Measurements from ENCODE around the gene NR1D1. TPM values are rescaled to one million over a fixed set of nuclear protein-coding genes. Genes with fewer than 3 reads are reported as not detected.

NR1D1 gene
- total and polyA plus RNA-seq, 3 donors from 2014 or later, result 9.8 to 23.6 (median 14.4) TPM

- intact Hi-C loops (cut with DNase I; ENCODE audit: low total_unique reads), result loop anchor here (5.0 kb wide), 1 partner anchor 36 kb away; no protein-coding TSS in a partner anchor
- DNase-seq, result no peak
- Histone ChIP-seq H3K9me3 (no peaks in the 10 kb centered on the region), H3K4me3 (no peak overlapping the region), H3K27me3 (no peaks in the 10 kb centered on the region), H3K36me3 (ENCODE audit: low read depth, missing control alignments) (no peaks in the 10 kb centered on the region), H3K27ac (peak overlapping the region; percentile 88 to 97), H3K4me1 (peaks cover 78% of the 10 kb centered on the region)
- TF ChIP-seq CTCF (IDR thresholded peaks at IDR 0.05) (no peak), POLR2A (IDR thresholded peaks at IDR 0.05) (no peak)
- 34 to 46% methylated on average over 6 to 8 of the region's 8 CpGs for WGBS, 2 donors
Measured at GRCh38 chr17:40070709-40071312, 29.6 kb downstream of the NR1D1 start.

- Histone ChIP-seq H3K4me3 (no peak overlapping the region), H3K27ac (peak overlapping the region; percentile 88 to 97), H3K36me3 (ENCODE audit: low read depth, missing control alignments) (no peaks in the 10 kb centered on the region), H3K9me3 (no peaks in the 10 kb centered on the region), H3K4me1 (peaks cover 78% of the 10 kb centered on the region), H3K27me3 (no peaks in the 10 kb centered on the region)
- DNase-seq, result peak; percentile 53
- intact Hi-C loops (cut with DNase I; ENCODE audit: low total_unique reads), result loop anchor here (5.0 kb wide), 1 partner anchor 37 kb away; no protein-coding TSS in a partner anchor
- WGBS, 2 donors, result 50 to 59% methylated on average over 3 to 14 of the region's 14 CpGs
- peak in 2 of 3 experiments; percentile 4 to 17 for TF ChIP-seq CTCF (IDR thresholded peaks at IDR 0.05)
- TF ChIP-seq POLR2A (IDR thresholded peaks at IDR 0.05), result no peak
Measured at GRCh38 chr17:40069751-40070708, 30.4 kb downstream of the NR1D1 start.

- peaks cover 79% of the 10 kb centered on the region for H3K4me1 ChIP-seq
- intact Hi-C loops (cut with DNase I; ENCODE audit: low total_unique reads), result no loop called here
Measured at GRCh38 chr17:40068917-40069750, 31.3 kb downstream of the NR1D1 start.

GRCh38 chr17:40068584-40068916, 31.8 kb downstream of the NR1D1 start:
- Histone ChIP-seq H3K36me3 (ENCODE audit: low read depth, missing control alignments) (no peaks in the 10 kb centered on the region), H3K27ac (peak overlapping the region; percentile 88 to 97), H3K4me3 (no peak overlapping the region), H3K4me1 (peaks cover 79% of the 10 kb centered on the region), H3K9me3 (no peaks in the 10 kb centered on the region), H3K27me3 (no peaks in the 10 kb centered on the region)
- no peak for TF ChIP-seq CTCF (IDR thresholded peaks at IDR 0.05)
- no peak for TF ChIP-seq POLR2A (IDR thresholded peaks at IDR 0.05)
- intact Hi-C loops (cut with DNase I; ENCODE audit: low total_unique reads), result no loop called here
- 24 to 36% methylated on average over 5 of the region's 5 CpGs for WGBS, 2 donors
- no peak for DNase-seq

More at GRCh38 chr17:40068917-40069750, 31.3 kb downstream of the NR1D1 start:
- WGBS, 2 donors, result 28% methylated on average over 11 to 14 of the region's 14 CpGs
- no peak for TF ChIP-seq CTCF (IDR thresholded peaks at IDR 0.05)
- TF ChIP-seq POLR2A (IDR thresholded peaks at IDR 0.05), result no peak
- H3K27ac ChIP-seq, result peak overlapping the region; percentile 88 to 97
- no peaks in the 10 kb centered on the region for H3K36me3 ChIP-seq (ENCODE audit: low read depth, missing control alignments)
- no peak overlapping the region for H3K4me3 ChIP-seq
- no peaks in the 10 kb centered on the region for H3K9me3 ChIP-seq
- DNase-seq, result peak; percentile 96
- H3K27me3 ChIP-seq, result no peaks in the 10 kb centered on the region

All from testis (tissue), 3 donors.